ENCODE data around the gene SLC2A11.
A peak's percentile ranks its signal among the peaks of the same experiment; 100 is the strongest.
"Not testable (repeated sequence)": the region's sequence is repeated elsewhere in the genome, so short reads cannot be mapped to it uniquely, and the experiment has no call there.

SLC2A11 gene

GRCh38 chr22:23892706-23893105, 35.0 kb downstream of the SLC2A11 start:
- no peak for DNase-seq

GRCh38 chr22:23893121-23893944, 35.7 kb downstream of the SLC2A11 start:
- DNase-seq, result no peak

GRCh38 chr22:23893945-23894709, 36.5 kb downstream of the SLC2A11 start, which contains the start of gene MIF:
Gene MIF, plus strand, starts transcription at chr22:23894383. Its CDS starts 92 bp downstream, at chr22:23894475.
- DNase-seq, result peak; percentile 81

- peak; percentile 80 for DNase-seq
Measured at GRCh38 chr22:23894710-23895598, 37.3 kb downstream of the SLC2A11 start.

- no peak for DNase-seq
Measured at GRCh38 chr22:23895599-23896144, 38.0 kb downstream of the SLC2A11 start.

GRCh38 chr22:23896166-23896522, 38.5 kb downstream of the SLC2A11 start:
- no peak for DNase-seq

- DNase-seq, result no peak
Measured at GRCh38 chr22:23896523-23897186, 39.0 kb downstream of the SLC2A11 start.

GRCh38 chr22:23897320-23897719, 39.6 kb downstream of the SLC2A11 start:
- no peak for DNase-seq

- DNase-seq, result no peak
Measured at GRCh38 chr22:23898006-23898974, 40.6 kb downstream of the SLC2A11 start.

GRCh38 chr22:23899042-23899745, 41.5 kb downstream of the SLC2A11 start:
- DNase-seq, result no peak

GRCh38 chr22:23900227-23900626, 42.6 kb downstream of the SLC2A11 start:
- not testable (repeated sequence) for DNase-seq

GRCh38 chr22:23901600-23901999, 43.9 kb downstream of the SLC2A11 start:
- no peak for DNase-seq

- DNase-seq, result no peak
Measured at GRCh38 chr22:23903328-23903971, 45.8 kb downstream of the SLC2A11 start.

GRCh38 chr22:23904573-23905254, 47.0 kb downstream of the SLC2A11 start:
- no peak for DNase-seq

- DNase-seq, result no peak
Measured at GRCh38 chr22:23906641-23907040, 49.0 kb downstream of the SLC2A11 start.

GRCh38 chr22:23907423-23907822, 49.7 kb downstream of the SLC2A11 start:
- DNase-seq, result not testable (repeated sequence)

GRCh38 chr22:23908587-23909205, 51.0 kb downstream of the SLC2A11 start:
- no peak for DNase-seq

- no peak for DNase-seq
Measured at GRCh38 chr22:23909296-23909898, 51.7 kb downstream of the SLC2A11 start.

Data from NCI-H2029 (cell line).